Neural crest cell (in vitro differentiated cells): Measurements from ENCODE around the gene DOCK4. TPM values are rescaled to one million over a fixed set of nuclear protein-coding genes. Genes with fewer than 3 reads are reported as not detected.

ENCODE experiments used
- DNase-seq: peaks from one replicate; pipeline ENCODE4 v3.0.0; 2021; ENCODE audit warnings: low read depth, mixed read lengths, low spot score
- H3K27ac Mint-ChIP-seq: one replicate; pipeline ENCODE4 v1.8.0; 2021; ENCODE audit warnings: mild to moderate bottlenecking, mixed read lengths; ENCODE audit not compliant: unreplicated experiment
- H3K27me3 Mint-ChIP-seq: 2 replicates; pipeline ENCODE4 v1.8.0; 2021; ENCODE audit warnings: low read depth, mild to moderate bottlenecking, mixed read lengths
- H3K36me3 Mint-ChIP-seq: 2 replicates; pipeline ENCODE4 v1.8.0; 2021; ENCODE audit warnings: low read depth, mild to moderate bottlenecking, mixed read lengths
- H3K4me1 Mint-ChIP-seq: 2 replicates; pipeline ENCODE4 v1.8.0; 2021; ENCODE audit warnings: mixed read lengths
- H3K4me3 Mint-ChIP-seq: one replicate; pipeline ENCODE4 v1.8.0; 2021; ENCODE audit warnings: mild to moderate bottlenecking, mixed read lengths
- H3K9me3 Mint-ChIP-seq: 2 replicates; pipeline ENCODE4 v1.8.0; 2021; ENCODE audit warnings: mixed read lengths
- CTCF ChIP-seq: fragments of 200-600 bp; sonication (generic); conservative IDR thresholded peaks from 2 replicates; pipeline ENCODE4 v1.5.0; 2021; ENCODE audit warnings: antibody characterized with exemption, mild to moderate bottlenecking
- total RNA-seq: library from RNA; stranded (reverse); gene quantifications from 2 replicates; pipeline ENCODE4 v1.2.1, GENCODE V29; 2021

Gene DOCK4
- total RNA-seq, 1 donor from 2014 or later: 15.3 TPM

GRCh38 chr7:111942450-111943081 is 263.6 kb downstream of the DOCK4 start:
- Mint-ChIP-seq H3K9me3 (peaks cover 10% of the 10 kb centered on the region), H3K4me1 (no peaks in the 10 kb centered on the region), H3K4me3 (no peak overlapping the region), H3K36me3 (peaks cover 34% of the 10 kb centered on the region), H3K27ac (no peak overlapping the region), H3K27me3 (no peaks in the 10 kb centered on the region)
- no peak for DNase-seq
- no peak for TF ChIP-seq CTCF

GRCh38 chr7:111937163-111937562 is 269.0 kb downstream of the DOCK4 start:
- no peaks in the 10 kb centered on the region for H3K27me3 Mint-ChIP-seq
- peaks cover 2% of the 10 kb centered on the region for H3K4me1 Mint-ChIP-seq
- no peak for DNase-seq
- H3K4me3 Mint-ChIP-seq: no peak overlapping the region
- H3K36me3 Mint-ChIP-seq: peaks cover 27% of the 10 kb centered on the region
- H3K27ac Mint-ChIP-seq: no peak overlapping the region
- no peak for TF ChIP-seq CTCF
- peaks cover 4% of the 10 kb centered on the region for H3K9me3 Mint-ChIP-seq

GRCh38 chr7:111933609-111934008 is 272.6 kb downstream of the DOCK4 start:
- peaks cover 15% of the 10 kb centered on the region for H3K4me1 Mint-ChIP-seq
- no peak for DNase-seq
- H3K36me3 Mint-ChIP-seq: peaks cover 19% of the 10 kb centered on the region
- no peak overlapping the region for H3K27ac Mint-ChIP-seq
- TF ChIP-seq CTCF: no peak
- H3K4me3 Mint-ChIP-seq: no peak overlapping the region
- H3K27me3 Mint-ChIP-seq: no peaks in the 10 kb centered on the region
- peaks cover 4% of the 10 kb centered on the region for H3K9me3 Mint-ChIP-seq

GRCh38 chr7:111931958-111932357 is 274.2 kb downstream of the DOCK4 start:
- Mint-ChIP-seq H3K27me3 (no peaks in the 10 kb centered on the region), H3K4me3 (no peak overlapping the region), H3K27ac (no peak overlapping the region), H3K9me3 (peaks cover 4% of the 10 kb centered on the region), H3K4me1 (peaks cover 15% of the 10 kb centered on the region), H3K36me3 (peaks cover 12% of the 10 kb centered on the region)
- no peak for DNase-seq
- TF ChIP-seq CTCF: no peak

GRCh38 chr7:111931016-111931517 is 275.1 kb downstream of the DOCK4 start:
- Mint-ChIP-seq H3K27me3 (no peaks in the 10 kb centered on the region), H3K9me3 (peaks cover 4% of the 10 kb centered on the region), H3K4me3 (no peak overlapping the region), H3K27ac (peak overlapping the region; percentile 81), H3K4me1 (peaks cover 15% of the 10 kb centered on the region), H3K36me3 (peaks cover 12% of the 10 kb centered on the region)
- TF ChIP-seq CTCF: no peak
- no peak for DNase-seq
